Fibroblast of pulmonary artery (primary cell): Measurements from ENCODE around the gene DPY30.

Experiments used
- DNase-seq: peaks from one replicate; pipeline ENCODE4 v3.0.0-alpha.2; 2010; ENCODE audit warnings: low read depth
- H3K4me3 ChIP-seq: replicated peaks from 2 replicates; pipeline ENCODE4 v1.5.1; 2011; ENCODE audit warnings: low read depth, mild to moderate bottlenecking, control low read depth, low read length, moderate library complexity
- CTCF ChIP-seq: IDR thresholded peaks from 2 replicates; pipeline ENCODE4 v1.5.1; 2011; ENCODE audit warnings: mild to moderate bottlenecking, control low read depth, low read length, inconsistent platforms; ENCODE audit errors: missing control alignments

Gene DPY30

DNA sequence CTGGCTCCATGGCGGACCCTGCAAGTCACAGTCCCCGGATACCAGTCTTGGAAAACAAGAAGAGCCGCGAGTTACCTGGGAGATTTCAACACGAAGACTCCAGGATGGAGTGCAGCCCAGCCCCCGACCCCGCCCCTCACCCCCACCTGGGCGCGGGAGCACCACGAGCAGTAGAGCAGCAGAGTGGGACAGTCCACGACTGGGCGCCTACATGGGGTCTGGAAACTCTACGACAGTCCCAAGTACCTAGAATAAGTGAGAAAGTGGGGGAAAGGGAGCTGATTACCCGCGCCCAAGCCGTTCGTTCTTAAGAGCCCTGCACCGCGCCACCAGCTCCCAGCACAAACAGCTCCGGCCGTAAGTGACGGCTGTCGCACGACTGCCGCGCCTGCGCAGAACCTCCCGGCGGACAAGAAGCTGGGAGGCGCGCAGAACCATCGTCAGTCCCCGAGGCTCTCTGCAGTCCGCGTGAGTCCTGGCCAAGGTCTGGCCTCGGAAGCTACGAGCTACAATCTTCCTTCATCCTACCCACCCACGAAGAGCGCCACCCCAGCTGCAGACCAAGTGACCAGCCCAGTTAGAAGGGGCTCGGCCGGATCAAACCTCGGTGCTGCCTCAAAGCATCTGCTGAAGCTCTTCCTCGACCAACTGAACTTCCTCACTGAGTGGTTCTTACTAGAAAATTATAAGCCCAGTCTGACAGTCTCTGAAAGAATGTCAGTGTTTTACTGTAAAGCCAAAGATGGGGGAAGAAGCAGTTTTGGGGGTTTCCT lies at the start of gene DPY30:
Gene DPY30 (minus strand): TSS at position 359 of the 773 bp plus-strand sequence. CDS start 349 bp downstream, at position 10.
- TF ChIP-seq CTCF, result no peak
- peak within 1 kb of the TSS; percentile 95 for H3K4me3 ChIP-seq
- peak; percentile 95 for DNase-seq

DNA sequence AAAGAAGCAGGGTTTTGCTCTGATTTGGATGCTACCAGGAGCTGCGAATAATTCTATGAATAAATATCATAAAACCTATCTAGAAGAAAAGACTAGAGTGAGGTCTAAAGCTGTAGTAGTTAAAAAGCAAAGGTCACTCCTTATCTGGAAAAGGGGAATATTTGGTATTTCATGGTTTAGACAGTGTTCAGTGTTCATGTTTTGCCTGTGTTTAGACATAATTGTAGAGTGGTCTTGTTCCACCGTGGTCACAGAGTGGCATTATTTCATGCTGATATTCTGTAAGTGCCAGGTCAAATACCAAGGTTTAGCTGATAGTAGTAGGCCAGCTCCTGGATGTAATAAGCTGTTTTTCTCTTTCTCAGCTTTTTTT lies 34.5 kb upstream of the DPY30 start:
- DNase-seq, result no peak
- H3K4me3 ChIP-seq, result no peak overlapping the region
- TF ChIP-seq CTCF, result no peak

DNA sequence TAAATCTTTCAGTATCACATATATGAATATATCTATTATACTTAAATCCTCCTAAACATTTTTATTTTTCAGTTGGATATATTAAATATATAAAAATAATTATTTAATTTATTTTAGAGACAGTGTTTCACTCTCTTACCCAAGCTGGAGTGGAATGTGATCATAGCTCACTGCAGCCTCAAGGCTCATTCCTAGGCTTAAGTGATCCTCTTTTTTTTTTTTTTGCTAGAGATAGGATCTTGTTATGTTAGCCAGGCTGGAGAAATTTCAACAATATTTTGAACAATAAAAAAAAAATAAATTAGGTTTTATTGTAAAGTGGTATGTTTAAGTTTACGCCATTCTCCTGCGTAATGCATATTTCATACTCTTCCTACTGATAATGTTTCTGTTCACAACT lies 27.9 kb upstream of the DPY30 start:
- H3K4me3 ChIP-seq, result no peak overlapping the region
- DNase-seq, result no peak
- TF ChIP-seq CTCF, result no peak

GRCh38 chr2:32064713-32065112 lies 25.1 kb upstream of the DPY30 start:
- TF ChIP-seq CTCF, result no peak
- H3K4me3 ChIP-seq, result peak overlapping the region; percentile 84
- DNase-seq, result no peak

DNA sequence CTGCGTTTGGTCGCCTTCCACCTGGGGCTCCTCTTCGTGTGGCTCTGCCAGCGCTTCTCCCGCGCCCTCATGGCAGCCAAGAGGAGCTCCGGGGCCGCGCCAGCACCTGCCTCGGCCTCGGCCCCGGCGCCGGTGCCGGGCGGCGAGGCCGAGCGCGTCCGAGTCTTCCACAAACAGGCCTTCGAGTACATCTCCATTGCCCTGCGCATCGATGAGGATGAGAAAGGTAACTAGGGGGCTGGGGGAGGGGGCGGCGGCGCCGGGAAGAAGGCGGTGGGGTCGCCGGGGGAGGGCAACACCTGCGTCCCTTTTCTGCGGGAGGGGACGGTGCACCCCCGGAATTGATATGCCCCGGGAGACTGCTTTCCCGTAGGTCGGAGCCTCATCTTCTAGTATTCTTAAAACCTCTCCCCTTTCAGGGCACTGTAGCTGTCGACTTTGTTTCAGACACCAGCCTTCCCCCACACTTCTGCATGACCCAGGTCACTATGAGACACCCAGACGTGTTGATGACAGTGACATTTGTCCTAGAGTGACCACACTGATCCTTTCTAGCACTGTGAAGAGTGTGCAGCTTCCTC lies 24.5 kb upstream of the DPY30 start:
- TF ChIP-seq CTCF, result no peak
- H3K4me3 ChIP-seq, result peak overlapping the region; percentile 84
- DNase-seq, result no peak

- peak within 1 kb of the TSS; percentile 84 for H3K4me3 ChIP-seq
- DNase-seq, result peak; percentile 96
- TF ChIP-seq CTCF, result peak; percentile 24
Observed at GRCh38 chr2:32063310-32064020, 23.9 kb upstream of the DPY30 start, which contains the start of gene SPAST. SPAST (plus strand) TSS chr2:32063556; CDS start chr2:32063832, 276 bp downstream.
